Measurements from ENCODE around the gene UBQLNL. TPM values are rescaled to one million over a fixed set of nuclear protein-coding genes. Genes with fewer than 3 reads are reported as not detected.

The UBQLNL gene
- polyA plus RNA-seq, 1 donor (not counting 4 experiments of a cell fraction or from before 2014, with no cell fraction given): 0.12 TPM

- no peak within 1 kb of the TSS for H3K4me3 ChIP-seq (ENCODE audit: control insufficient read depth in 2 of 3, extremely low read depth in 1 of 3, insufficient read depth in 2 of 3, low read depth in 1 of 3, low read length in 3 of 3)
- no peaks in the 10 kb centered on the region for H3K36me3 ChIP-seq (ENCODE audit: control insufficient read depth in 2 of 2, extremely low read depth in 1 of 2, insufficient read depth in 2 of 2, low read length in 2 of 2)
- peaks cover 13% of the 10 kb centered on the region for H3K4me1 ChIP-seq (ENCODE audit: control insufficient read depth, extremely low read depth, insufficient read depth, low read length)
- H3K9ac ChIP-seq (ENCODE audit: control insufficient read depth, extremely low read depth, insufficient read depth, low read length): no peak within 1 kb of the TSS
- dilution Hi-C loops (cut with MboI; ENCODE audit: extremely low pct_ligation_motif_present, low sequenced_read_pairs): no loop called here
- H3K27ac ChIP-seq (ENCODE audit: control insufficient read depth, insufficient read depth, low read length): no peak within 1 kb of the TSS
- no peaks in the 10 kb centered on the region for H3K79me2 ChIP-seq (ENCODE audit: control insufficient read depth, insufficient read depth, low read length)
- no peaks in the 10 kb centered on the region for H3K9me1 ChIP-seq (ENCODE audit: control insufficient read depth, extremely low read depth, insufficient read depth, low read length)
- H3K9me3 ChIP-seq (ENCODE audit: control insufficient read depth, low read depth, low read length): no peaks in the 10 kb centered on the region
- no peak for DNase-seq (ENCODE audit: low read depth, low spot score)
- no peak within 1 kb of the TSS for H2AFZ ChIP-seq (ENCODE audit: control insufficient read depth, low read length)
- no peak for TF ChIP-seq CTCF (optimal IDR thresholded peaks at IDR 0.05 in 1 of 3, IDR thresholded peaks at IDR 0.05 in 1 of 3, conservative IDR thresholded peaks at IDR 0.05 in 1 of 3; ENCODE audit: extremely low read depth in 1 of 3, insufficient read depth in 2 of 3, low read length in 3 of 3)
- TF ChIP-seq EZH2 (IDR thresholded peaks at IDR 0.05; ENCODE audit: low read length): no peak
- no peaks in the 10 kb centered on the region for H4K20me1 ChIP-seq (ENCODE audit: control insufficient read depth, extremely low read depth, insufficient read depth, low read length)
- H3K27me3 ChIP-seq (ENCODE audit: control insufficient read depth, extremely low read depth, insufficient read depth, low read length): no peaks in the 10 kb centered on the region
- no peak within 1 kb of the TSS for H3K4me2 ChIP-seq (ENCODE audit: control insufficient read depth, extremely low read depth, insufficient read depth, low read depth, low read length)
- FAIRE-seq: no peak
Observed at GRCh38 chr11:5548440-5548839, 31.9 kb upstream of the UBQLNL start, which contains the start of gene OR52H1. Gene OR52H1 (minus strand): TSS chr11:5548540. CDS start chr11:5545505, 3,035 bp downstream.

- Histone ChIP-seq H3K79me2 (ENCODE audit: control insufficient read depth, insufficient read depth, low read length) (no peaks in the 10 kb centered on the region), H3K36me3 (ENCODE audit: control insufficient read depth in 2 of 2, extremely low read depth in 1 of 2, insufficient read depth in 2 of 2, low read length in 2 of 2) (no peaks in the 10 kb centered on the region), H3K9me3 (ENCODE audit: control insufficient read depth, low read depth, low read length) (no peaks in the 10 kb centered on the region), H3K27me3 (ENCODE audit: control insufficient read depth, extremely low read depth, insufficient read depth, low read length) (no peaks in the 10 kb centered on the region), H3K4me1 (ENCODE audit: control insufficient read depth, extremely low read depth, insufficient read depth, low read length) (peaks cover 13% of the 10 kb centered on the region), H3K27ac (ENCODE audit: control insufficient read depth, insufficient read depth, low read length) (no peak overlapping the region), H2AFZ (ENCODE audit: control insufficient read depth, low read length) (no peak overlapping the region), H4K20me1 (ENCODE audit: control insufficient read depth, extremely low read depth, insufficient read depth, low read length) (no peaks in the 10 kb centered on the region), H3K4me3 (ENCODE audit: control insufficient read depth in 2 of 3, extremely low read depth in 1 of 3, insufficient read depth in 2 of 3, low read depth in 1 of 3, low read length in 3 of 3) (no peak overlapping the region), H3K4me2 (ENCODE audit: control insufficient read depth, extremely low read depth, insufficient read depth, low read depth, low read length) (no peak overlapping the region), H3K9me1 (ENCODE audit: control insufficient read depth, extremely low read depth, insufficient read depth, low read length) (no peaks in the 10 kb centered on the region), H3K9ac (ENCODE audit: control insufficient read depth, extremely low read depth, insufficient read depth, low read length) (no peak overlapping the region)
- dilution Hi-C loops (cut with MboI; ENCODE audit: extremely low pct_ligation_motif_present, low sequenced_read_pairs): no loop called here
- DNase-seq (ENCODE audit: low read depth, low spot score) (no peak), FAIRE-seq (no peak)
- no peak for TF ChIP-seq EZH2 (IDR thresholded peaks at IDR 0.05; ENCODE audit: low read length)
- TF ChIP-seq CTCF (optimal IDR thresholded peaks at IDR 0.05 in 1 of 3, IDR thresholded peaks at IDR 0.05 in 1 of 3, conservative IDR thresholded peaks at IDR 0.05 in 1 of 3; ENCODE audit: extremely low read depth in 1 of 3, insufficient read depth in 2 of 3, low read length in 3 of 3): no peak
Observed at GRCh38 chr11:5547982-5548381, 31.5 kb upstream of the UBQLNL start.

All from keratinocyte (primary cell).